GM12878 (cell line): ENCODE results near the gene VGLL4. TPM values are rescaled to one million over a fixed set of nuclear protein-coding genes. Genes with fewer than 3 reads are reported as not detected.

ENCODE experiments used
- ATAC-seq: fragments of 200-7000 bp; cut with Tn5 transposase; 3 replicates; pipeline ENCODE4 v1.9.1; 2020; ENCODE audit warnings: mild to moderate bottlenecking, moderate library complexity
- BruUV-seq: library from RNA; stranded (reverse); fragments of 400-500 nt; replicated peaks from 2 replicates; lab custom pipeline; 2021; lab: Mats Ljungman, UMichigan
- CTCF ChIA-PET: fragments of 300-600 bp; sonication (Branson Sonifier 250); formaldehyde crosslinking; extraction: SDS; loops from one replicate; lab custom pipeline; 2021; ENCODE audit warnings: inconsistent platforms; lab: Yijun Ruan, JAX
- POLR2A ChIA-PET: fragments of 350-600 bp; formaldehyde crosslinking; extraction: SDS; loops from one replicate; lab custom pipeline; 2021; ENCODE audit warnings: inconsistent platforms; lab: Charles Lee
- RAD21 ChIA-PET: fragments of 300-600 bp; sonication (Branson Sonifier 250); formaldehyde crosslinking; loops from one replicate; lab custom pipeline; 2023; ENCODE audit warnings: antibody characterized with exemption; ENCODE audit not compliant: unreplicated experiment; lab: Charles Lee
- SMC1A ChIA-PET: fragments of 300-600 bp; sonication (Branson Sonifier 250); formaldehyde crosslinking; loops from one replicate; lab custom pipeline; 2023; ENCODE audit not compliant: unreplicated experiment, uncharacterized antibody; lab: Charles Lee
- DNase-seq: peaks from one replicate; pipeline ENCODE4 v3.0.0-alpha.2; 2011; ENCODE audit warnings: low read depth, low spot score
- FAIRE-seq: peaks from 3 replicates; lab custom pipeline; 2011; peaks lifted over from hg19 to GRCh38; lab: Jason Lieb, UNC
- H2AFZ ChIP-seq: 2 replicates; pipeline ENCODE4 v1.6.0; 2011; ENCODE audit warnings: low read depth, low read length, control low read depth; ENCODE audit not compliant: control insufficient read depth
- H3K27ac ChIP-seq: 2 replicates; pipeline ENCODE4 v1.5.1; 2011; ENCODE audit warnings: control low read depth; ENCODE audit not compliant: control insufficient read depth, insufficient read depth
- H3K27me3 ChIP-seq, 2 experiments: replicated peaks in 1 of 2; 2 replicates each; pipeline versions ENCODE4 v1.6.0 to v1.6.1; 2011; ENCODE audit warnings: low read length in 1 of 2; ENCODE audit not compliant: control insufficient read depth in 2 of 2, insufficient read depth in 2 of 2
- H3K36me3 ChIP-seq, 2 experiments: 2 replicates each; pipeline ENCODE4 v1.5.1; 2011; ENCODE audit warnings: low read length in 1 of 2; ENCODE audit not compliant: control insufficient read depth in 2 of 2, insufficient read depth in 2 of 2
- H3K4me1 ChIP-seq: 2 replicates; pipeline ENCODE4 v1.6.1; 2011; ENCODE audit warnings: mild to moderate bottlenecking, low read length, moderate library complexity, mixed read lengths; ENCODE audit not compliant: control insufficient read depth, insufficient read depth
- H3K4me2 ChIP-seq: 2 replicates; pipeline ENCODE4 v1.6.0; 2011; ENCODE audit warnings: control low read depth; ENCODE audit not compliant: control insufficient read depth, insufficient read depth
- H3K4me3 ChIP-seq: fragments of 200-600 bp; sonication (generic); 2 replicates; pipeline ENCODE4 v1.5.1; 2016
- H3K79me2 ChIP-seq: 2 replicates; pipeline ENCODE4 v1.6.0; 2011; ENCODE audit warnings: low read length; ENCODE audit not compliant: control insufficient read depth, insufficient read depth
- H3K9ac ChIP-seq: 2 replicates; pipeline ENCODE4 v1.8.0; 2011; ENCODE audit warnings: low read length, control low read depth, mixed read lengths; ENCODE audit not compliant: control insufficient read depth, insufficient read depth
- H3K9me3 ChIP-seq: replicated peaks from 3 replicates; pipeline ENCODE4 v1.5.1; 2011; ENCODE audit warnings: mild to moderate bottlenecking, low read length; ENCODE audit not compliant: control insufficient read depth, insufficient read depth
- H4K20me1 ChIP-seq: 2 replicates; pipeline ENCODE4 v1.6.0; 2011; ENCODE audit not compliant: control insufficient read depth, insufficient read depth
- BHLHE40 ChIP-seq, 2 experiments: fragments of 450-650 bp in 1 of 2; IDR thresholded peaks; 2 replicates each; pipeline ENCODE4 v1.6.1; 2011 to 2017; ENCODE audit warnings: low read depth in 2 of 2, borderline replicate concordance in 1 of 2, improper control_type of control experiment in 1 of 2, low read length in 1 of 2, mild to moderate bottlenecking in 1 of 2
- CEBPB ChIP-seq, 2 experiments: fragments of 150-350 bp in 1 of 2; IDR thresholded peaks; 2 replicates each; pipeline ENCODE4 v1.6.1; 2012 to 2014; ENCODE audit warnings: low read depth in 2 of 2, low read length in 2 of 2, borderline replicate concordance in 1 of 2, inconsistent platforms in 1 of 2
- SMC3 ChIP-seq: IDR thresholded peaks from 2 replicates; pipeline ENCODE4 v1.6.1; 2011; ENCODE audit warnings: low read length, improper control_type of control experiment, borderline replicate concordance
- ZNF24 ChIP-seq: fragments of 450-650 bp; IDR thresholded peaks from 2 replicates; pipeline ENCODE4 v1.6.1; 2017; ENCODE audit warnings: antibody characterized with exemption, mild to moderate bottlenecking
- ZNF274 ChIP-seq: IDR thresholded peaks from one replicate; pipeline ENCODE4 v1.8.0; 2011; ENCODE audit not compliant: insufficient read length, insufficient read depth
- WGBS: methylation state at CpG from one replicate; pipeline ENCODE4 v1.1.6; 2016; ENCODE audit warnings: low lambda C conversion rate; ENCODE audit not compliant: insufficient replicate concordance, insufficient coverage; ENCODE audit errors: missing lambda C conversion rate; 5-methylcytosine and 5-hydroxymethylcytosine counted together
- in situ Hi-C: fragments of 300-500 bp; cut with MboI; formaldehyde crosslinking; loops from 9 replicates; pipeline ENCODE4 v1.14.3; 2018; ENCODE audit warnings: mixed read lengths
- intact Hi-C: fragments of 100-400 bp; cut with micrococcal nuclease; formaldehyde crosslinking; loops from one replicate; pipeline ENCODE4 v1.14.2; 2022; ENCODE audit not compliant: unreplicated experiment
- polyA plus RNA-seq, 11 experiments: library from polyadenylated mRNA; depleted of rRNA in 4 of 11; unstranded in 6 of 11; stranded (reverse) in 5 of 11; fragments of >200 nt; fragmentation: Nextera tagmentation in 4 of 11; fragmentation: Illumina TruSeq in 1 of 11; extraction: Ambion mirVana in 4 of 11; extraction: Trizol in 1 of 11; gene quantifications; 1 replicate in 1 of 11; 2 replicates in 10 of 11; pipeline versions ENCODE4 v1.2.1 to v1.2.3, GENCODE V29; 2011 to 2016; ENCODE audit warnings: inconsistent platforms in 2 of 11, missing spikeins in 2 of 11, low read depth in 1 of 11
- total RNA-seq, 4 experiments: library from RNA; depleted of rRNA in 3 of 4; stranded (reverse); fragments of >200 nt in 3 of 4; fragmentation: Illumina TruSeq in 1 of 4; extraction: Trizol in 1 of 4; gene quantifications; 2 replicates each; pipeline versions ENCODE4 v1.2.1 to v1.2.3, GENCODE V29; 2013 to 2021
- TF ChIP-seq, protein P1 (sequence below): IDR thresholded peaks from 2 replicates; pipeline ENCODE4 v1.6.1; 2012; ENCODE audit warnings: low read length, inconsistent platforms
- TF ChIP-seq, protein P2 (sequence below): fragments of 450-650 bp; IDR thresholded peaks from 2 replicates; pipeline ENCODE4 v1.6.1; 2017; ENCODE audit warnings: mild to moderate bottlenecking, moderate library complexity

Gene VGLL4
- total and polyA plus RNA-seq, 10 of the 15 experiments (the other 5 are each of a cell fraction or from before 2014, with no cell fraction given) = 0.44 to 38.1 (median 16.1) TPM

DNA sequence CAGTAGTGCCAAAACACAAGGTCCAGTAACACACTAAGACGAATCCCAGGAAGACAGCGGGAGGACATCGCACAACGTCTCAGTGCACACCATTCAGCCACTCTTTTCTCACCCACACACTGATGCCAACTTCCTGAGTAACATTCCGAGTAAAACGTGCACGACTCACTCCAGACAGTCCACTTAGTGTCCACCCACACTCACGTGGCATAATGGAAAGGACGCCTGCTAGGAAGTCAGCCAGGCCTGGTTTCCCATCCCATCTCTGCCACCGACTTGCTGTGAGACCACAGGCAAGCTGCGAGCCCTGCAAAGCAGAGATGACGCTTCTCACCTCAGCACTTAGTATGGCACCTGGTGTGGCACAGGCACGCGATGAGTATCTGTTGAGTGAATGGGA, 36.8 kb upstream of the VGLL4 start:
- H3K27me3 ChIP-seq = no peaks in the 10 kb centered on the region
- ChIA-PET POLR2A (no interaction called here), SMC1A (no interaction called here)
- in situ Hi-C loops = no loop called here
- no peak for DNase-seq
- 83% methylated on average over 14 of the region's 14 CpGs for WGBS
- TF ChIP-seq SMC3 (no peak), CEBPB (IDR thresholded peaks at IDR 0.05; ENCODE audit: borderline replicate concordance in 1 of 2, low read depth in 2 of 2, low read length in 2 of 2) (no peak), ZNF24 (no peak), ZNF274 (no peak), BHLHE40 (IDR thresholded peaks at IDR 0.05; ENCODE audit: borderline replicate concordance in 1 of 2, low read depth in 2 of 2, low read length in 1 of 2) (no peak)
- TF ChIP-seq, protein P1, sequence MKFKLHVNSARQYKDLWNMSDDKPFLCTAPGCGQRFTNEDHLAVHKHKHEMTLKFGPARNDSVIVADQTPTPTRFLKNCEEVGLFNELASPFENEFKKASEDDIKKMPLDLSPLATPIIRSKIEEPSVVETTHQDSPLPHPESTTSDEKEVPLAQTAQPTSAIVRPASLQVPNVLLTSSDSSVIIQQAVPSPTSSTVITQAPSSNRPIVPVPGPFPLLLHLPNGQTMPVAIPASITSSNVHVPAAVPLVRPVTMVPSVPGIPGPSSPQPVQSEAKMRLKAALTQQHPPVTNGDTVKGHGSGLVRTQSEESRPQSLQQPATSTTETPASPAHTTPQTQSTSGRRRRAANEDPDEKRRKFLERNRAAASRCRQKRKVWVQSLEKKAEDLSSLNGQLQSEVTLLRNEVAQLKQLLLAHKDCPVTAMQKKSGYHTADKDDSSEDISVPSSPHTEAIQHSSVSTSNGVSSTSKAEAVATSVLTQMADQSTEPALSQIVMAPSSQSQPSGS = no peak
- TF ChIP-seq, protein P2, sequence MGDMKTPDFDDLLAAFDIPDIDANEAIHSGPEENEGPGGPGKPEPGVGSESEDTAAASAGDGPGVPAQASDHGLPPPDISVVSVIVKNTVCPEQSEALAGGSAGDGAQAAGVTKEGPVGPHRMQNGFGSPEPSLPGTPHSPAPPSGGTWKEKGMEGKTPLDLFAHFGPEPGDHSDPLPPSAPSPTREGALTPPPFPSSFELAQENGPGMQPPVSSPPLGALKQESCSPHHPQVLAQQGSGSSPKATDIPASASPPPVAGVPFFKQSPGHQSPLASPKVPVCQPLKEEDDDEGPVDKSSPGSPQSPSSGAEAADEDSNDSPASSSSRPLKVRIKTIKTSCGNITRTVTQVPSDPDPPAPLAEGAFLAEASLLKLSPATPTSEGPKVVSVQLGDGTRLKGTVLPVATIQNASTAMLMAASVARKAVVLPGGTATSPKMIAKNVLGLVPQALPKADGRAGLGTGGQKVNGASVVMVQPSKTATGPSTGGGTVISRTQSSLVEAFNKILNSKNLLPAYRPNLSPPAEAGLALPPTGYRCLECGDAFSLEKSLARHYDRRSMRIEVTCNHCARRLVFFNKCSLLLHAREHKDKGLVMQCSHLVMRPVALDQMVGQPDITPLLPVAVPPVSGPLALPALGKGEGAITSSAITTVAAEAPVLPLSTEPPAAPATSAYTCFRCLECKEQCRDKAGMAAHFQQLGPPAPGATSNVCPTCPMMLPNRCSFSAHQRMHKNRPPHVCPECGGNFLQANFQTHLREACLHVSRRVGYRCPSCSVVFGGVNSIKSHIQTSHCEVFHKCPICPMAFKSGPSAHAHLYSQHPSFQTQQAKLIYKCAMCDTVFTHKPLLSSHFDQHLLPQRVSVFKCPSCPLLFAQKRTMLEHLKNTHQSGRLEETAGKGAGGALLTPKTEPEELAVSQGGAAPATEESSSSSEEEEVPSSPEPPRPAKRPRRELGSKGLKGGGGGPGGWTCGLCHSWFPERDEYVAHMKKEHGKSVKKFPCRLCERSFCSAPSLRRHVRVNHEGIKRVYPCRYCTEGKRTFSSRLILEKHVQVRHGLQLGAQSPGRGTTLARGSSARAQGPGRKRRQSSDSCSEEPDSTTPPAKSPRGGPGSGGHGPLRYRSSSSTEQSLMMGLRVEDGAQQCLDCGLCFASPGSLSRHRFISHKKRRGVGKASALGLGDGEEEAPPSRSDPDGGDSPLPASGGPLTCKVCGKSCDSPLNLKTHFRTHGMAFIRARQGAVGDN = no peak
- TF ChIP-seq, all 136 proteins: peak for 0
- no peaks in the 10 kb centered on the region for H3K4me1 ChIP-seq
- no peak overlapping the region for H3K27ac ChIP-seq
- H3K4me2 ChIP-seq = no peak overlapping the region
- H3K9me3 ChIP-seq = no peaks in the 10 kb centered on the region
- H3K79me2 ChIP-seq = no peaks in the 10 kb centered on the region
- ChIA-PET RAD21 (no interaction called here), CTCF (no interaction called here)
- no peaks in the 10 kb centered on the region for H4K20me1 ChIP-seq
- H3K36me3 ChIP-seq = no peaks in the 10 kb centered on the region
- BruUV-seq = no TSS peak
- no peak for ATAC-seq
- no peak overlapping the region for H3K9ac ChIP-seq
- intact Hi-C loops = no loop called here
- no peak for FAIRE-seq
- H2AFZ ChIP-seq = no peak overlapping the region
- no peak overlapping the region for H3K4me3 ChIP-seq
